GM19035 (cell line): ENCODE measurements around the gene SLC15A2.
"Not testable (repeated sequence)": the region's sequence is repeated elsewhere in the genome, so short reads cannot be mapped to it uniquely, and the experiment has no call there.

Experiments
- ATAC-seq: cut with Tn5 transposase; IDR thresholded peaks from one replicate; pipeline ENCODE4 v1.9.1; 2021; ENCODE audit not compliant: unreplicated experiment

Gene SLC15A2

GRCh38 chr3:121894301-121894990, at the start of gene SLC15A2:
TSS of gene SLC15A2 (plus strand) at chr3:121894401. CDS start at chr3:121894477, 76 bp downstream.
- ATAC-seq: no peak

- no peak for ATAC-seq
These were observed 49.3 kb upstream of the SLC15A2 start for GRCh38 chr3:121844892-121845291.

GRCh38 chr3:121852256-121852655, 41.9 kb upstream of the SLC15A2 start:
- ATAC-seq: no peak

GRCh38 chr3:121855555-121855954, 38.6 kb upstream of the SLC15A2 start:
- ATAC-seq: no peak

- ATAC-seq: not testable (repeated sequence)
These were observed 36.4 kb upstream of the SLC15A2 start for GRCh38 chr3:121857778-121858177.

- not testable (repeated sequence) for ATAC-seq
These were observed 31.0 kb upstream of the SLC15A2 start for GRCh38 chr3:121863247-121863646.

GRCh38 chr3:121863801-121864200, 30.4 kb upstream of the SLC15A2 start:
- no peak for ATAC-seq

GRCh38 chr3:121869736-121870135, 24.5 kb upstream of the SLC15A2 start:
- no peak for ATAC-seq

- no peak for ATAC-seq
These were observed 23.5 kb upstream of the SLC15A2 start for GRCh38 chr3:121870717-121871116.

- ATAC-seq: no peak
These were observed 22.8 kb upstream of the SLC15A2 start for GRCh38 chr3:121871430-121871829.

GRCh38 chr3:121878411-121878810, 15.8 kb upstream of the SLC15A2 start:
- no peak for ATAC-seq

- ATAC-seq: no peak
These were observed 10.7 kb upstream of the SLC15A2 start for GRCh38 chr3:121883507-121883906.

GRCh38 chr3:121885386-121885785, 8.8 kb upstream of the SLC15A2 start:
- ATAC-seq: no peak

- no peak for ATAC-seq
These were observed 920 bp downstream of the SLC15A2 start for GRCh38 chr3:121895121-121895520.

- ATAC-seq: no peak
These were observed 1.5 kb downstream of the SLC15A2 start for GRCh38 chr3:121895736-121896135.

- ATAC-seq: no peak
These were observed 2.6 kb downstream of the SLC15A2 start for GRCh38 chr3:121896823-121897222.

GRCh38 chr3:121897296-121897695, 3.1 kb downstream of the SLC15A2 start:
- ATAC-seq: no peak

GRCh38 chr3:121913305-121913990, 19.2 kb downstream of the SLC15A2 start:
- ATAC-seq: no peak

- ATAC-seq: no peak
These were observed 20.1 kb downstream of the SLC15A2 start for GRCh38 chr3:121914081-121914998.

GRCh38 chr3:121916189-121916588, 22.0 kb downstream of the SLC15A2 start:
- ATAC-seq: no peak

- ATAC-seq: no peak
These were observed 24.7 kb downstream of the SLC15A2 start for GRCh38 chr3:121918779-121919483.
